Trophoblast cell (in vitro differentiated cells and primary cell): ENCODE measurements around the gene NECTIN2.
A peak's percentile ranks its signal among the peaks of the same experiment; 100 is the strongest.

Source experiments
- DNase-seq, 2 donors: peaks; one replicate each; pipeline ENCODE4 v3.0.0-alpha.2; 2016
- H2AFZ ChIP-seq: 2 replicates; pipeline ENCODE4 v1.6.1; 2013; ENCODE audit warnings: low read length, moderate library complexity, mild to moderate bottlenecking; ENCODE audit not compliant: insufficient read depth, poor library complexity
- H2AK5ac ChIP-seq: 2 replicates; pipeline ENCODE4 v1.6.1; 2013; ENCODE audit warnings: mild to moderate bottlenecking, low read length
- H2BK120ac ChIP-seq: 2 replicates; pipeline ENCODE4 v1.6.1; 2013; ENCODE audit warnings: low read length, mild to moderate bottlenecking, moderate library complexity; ENCODE audit not compliant: insufficient read depth, poor library complexity
- H2BK12ac ChIP-seq: 2 replicates; pipeline ENCODE4 v1.6.1; 2013; ENCODE audit warnings: mild to moderate bottlenecking, low read length, moderate library complexity
- H2BK5ac ChIP-seq: 2 replicates; pipeline ENCODE4 v1.6.1; 2013; ENCODE audit warnings: low read length, low read depth, moderate library complexity, mild to moderate bottlenecking; ENCODE audit not compliant: poor library complexity
- H3K14ac ChIP-seq: 2 replicates; pipeline ENCODE4 v1.6.1; 2013; ENCODE audit warnings: mild to moderate bottlenecking, low read length
- H3K18ac ChIP-seq: 2 replicates; pipeline ENCODE4 v1.6.1; 2013; ENCODE audit warnings: mild to moderate bottlenecking, low read length
- H3K23ac ChIP-seq: 2 replicates; pipeline ENCODE4 v1.6.1; 2013; ENCODE audit warnings: low read length
- H3K27ac ChIP-seq: 2 replicates; pipeline ENCODE4 v1.5.1; 2013; ENCODE audit warnings: low read depth, mild to moderate bottlenecking, inconsistent platforms, low read length, moderate library complexity
- H3K27me3 ChIP-seq: 2 replicates; pipeline ENCODE4 v1.6.1; 2013; ENCODE audit warnings: inconsistent platforms, mild to moderate bottlenecking, low read length, moderate library complexity; ENCODE audit not compliant: insufficient read depth
- H3K36me3 ChIP-seq, 2 experiments: 1 replicate in 1 of 2; 2 replicates in 1 of 2; pipeline ENCODE4 v1.6.1; 2013; ENCODE audit warnings: low read length in 2 of 2, mild to moderate bottlenecking in 2 of 2, moderate library complexity in 1 of 2; ENCODE audit not compliant: insufficient read depth in 2 of 2, control insufficient read depth in 1 of 2
- H3K4ac ChIP-seq: 2 replicates; pipeline ENCODE4 v1.6.1; 2013; ENCODE audit warnings: low read depth, mild to moderate bottlenecking, low read length, moderate library complexity
- H3K4me1 ChIP-seq, 2 experiments: 1 replicate in 1 of 2; 2 replicates in 1 of 2; pipeline ENCODE4 v1.6.1; 2013; ENCODE audit warnings: low read length in 2 of 2, mild to moderate bottlenecking in 2 of 2, moderate library complexity in 1 of 2; ENCODE audit not compliant: insufficient read depth in 2 of 2, control insufficient read depth in 1 of 2
- H3K4me2 ChIP-seq: 2 replicates; pipeline ENCODE4 v1.6.1; 2013; ENCODE audit warnings: inconsistent platforms, mild to moderate bottlenecking, low read length, moderate library complexity
- H3K4me3 ChIP-seq: 2 replicates; pipeline ENCODE4 v1.5.1; 2013; ENCODE audit warnings: mild to moderate bottlenecking, low read depth, low read length, inconsistent platforms
- H3K79me1 ChIP-seq: one replicate; pipeline ENCODE4 v1.6.1; 2013; ENCODE audit warnings: low read length
- H3K79me2 ChIP-seq: 2 replicates; pipeline ENCODE4 v1.6.1; 2013; ENCODE audit warnings: low read length, mild to moderate bottlenecking; ENCODE audit not compliant: control insufficient read depth, insufficient read depth, poor library complexity
- H3K9ac ChIP-seq: 2 replicates; pipeline ENCODE4 v1.6.1; 2013; ENCODE audit warnings: mild to moderate bottlenecking, low read length
- H3K9me3 ChIP-seq: 2 replicates; pipeline ENCODE4 v1.6.1; 2013; ENCODE audit warnings: low read depth, mild to moderate bottlenecking, control low read depth, inconsistent platforms, low read length; ENCODE audit not compliant: insufficient read depth
- H4K12ac ChIP-seq: 2 replicates; pipeline ENCODE4 v1.6.1; 2013; ENCODE audit warnings: low read depth, mild to moderate bottlenecking, low read length, moderate library complexity
- H4K8ac ChIP-seq: 2 replicates; pipeline ENCODE4 v1.6.1; 2013; ENCODE audit warnings: low read depth, mild to moderate bottlenecking, low read length, moderate library complexity
- H4K91ac ChIP-seq: one replicate; pipeline ENCODE4 v1.6.1; 2013; ENCODE audit warnings: low read depth, mild to moderate bottlenecking, low read length, moderate library complexity
- WGBS: extraction: QIAGEN DNeasy Blood & Tissue Kit; methylation state at CpG from one replicate; pipeline ENCODE4 v1.1.7; 2013; ENCODE audit warnings: missing lambda C conversion rate; ENCODE audit not compliant: insufficient read length, insufficient coverage; ENCODE audit errors: extremely low coverage; 5-methylcytosine and 5-hydroxymethylcytosine counted together

NECTIN2 gene

DNA sequence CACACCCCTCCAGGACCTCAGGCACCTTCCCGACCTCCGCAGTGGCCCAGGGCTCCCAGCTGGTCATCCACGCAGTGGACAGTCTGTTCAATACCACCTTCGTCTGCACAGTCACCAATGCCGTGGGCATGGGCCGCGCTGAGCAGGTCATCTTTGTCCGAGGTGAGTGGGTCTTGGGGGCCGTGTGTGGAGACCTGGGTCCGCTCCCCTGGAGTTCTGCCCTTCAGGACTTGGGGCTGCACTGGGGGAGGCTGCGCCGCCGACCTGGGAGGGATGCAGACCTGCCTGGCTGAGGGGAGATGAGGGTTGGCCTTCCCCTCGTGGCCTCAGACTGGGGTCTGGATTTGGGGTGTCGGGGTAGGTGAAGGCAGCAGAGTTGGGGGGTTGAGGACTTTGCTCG lies 28.2 kb downstream of the NECTIN2 start:
- Histone ChIP-seq H3K9me3 (peaks cover 2% of the 10 kb centered on the region), H3K4me3 (no peak overlapping the region), H3K36me3 (peaks cover 75 to 77% of the 10 kb centered on the region in 2 experiments), H2BK5ac (peak overlapping the region; percentile 72), H4K12ac (no peak overlapping the region), H2BK12ac (peak overlapping the region; percentile 3), H3K79me2 (peaks cover 8% of the 10 kb centered on the region), H3K4ac (peak overlapping the region; percentile 22), H3K9ac (no peak overlapping the region), H4K91ac (peak overlapping the region; percentile 47), H2BK120ac (peak overlapping the region; percentile 57), H3K18ac (peak overlapping the region; percentile 36), H2AFZ (no peak overlapping the region), H3K27me3 (no peaks in the 10 kb centered on the region), H3K14ac (peak overlapping the region; percentile 7), H3K79me1 (peaks cover 26% of the 10 kb centered on the region), H3K4me1 (peaks cover 51 to 56% of the 10 kb centered on the region in 2 experiments), H4K8ac (no peak overlapping the region), H3K4me2 (no peak overlapping the region), H3K27ac (peak overlapping the region; percentile 86), H2AK5ac (peak overlapping the region; percentile 61), H3K23ac (no peak overlapping the region)
- no peak for DNase-seq
- WGBS, result no CpG with 5 or more reads among the region's 16 CpGs

DNA sequence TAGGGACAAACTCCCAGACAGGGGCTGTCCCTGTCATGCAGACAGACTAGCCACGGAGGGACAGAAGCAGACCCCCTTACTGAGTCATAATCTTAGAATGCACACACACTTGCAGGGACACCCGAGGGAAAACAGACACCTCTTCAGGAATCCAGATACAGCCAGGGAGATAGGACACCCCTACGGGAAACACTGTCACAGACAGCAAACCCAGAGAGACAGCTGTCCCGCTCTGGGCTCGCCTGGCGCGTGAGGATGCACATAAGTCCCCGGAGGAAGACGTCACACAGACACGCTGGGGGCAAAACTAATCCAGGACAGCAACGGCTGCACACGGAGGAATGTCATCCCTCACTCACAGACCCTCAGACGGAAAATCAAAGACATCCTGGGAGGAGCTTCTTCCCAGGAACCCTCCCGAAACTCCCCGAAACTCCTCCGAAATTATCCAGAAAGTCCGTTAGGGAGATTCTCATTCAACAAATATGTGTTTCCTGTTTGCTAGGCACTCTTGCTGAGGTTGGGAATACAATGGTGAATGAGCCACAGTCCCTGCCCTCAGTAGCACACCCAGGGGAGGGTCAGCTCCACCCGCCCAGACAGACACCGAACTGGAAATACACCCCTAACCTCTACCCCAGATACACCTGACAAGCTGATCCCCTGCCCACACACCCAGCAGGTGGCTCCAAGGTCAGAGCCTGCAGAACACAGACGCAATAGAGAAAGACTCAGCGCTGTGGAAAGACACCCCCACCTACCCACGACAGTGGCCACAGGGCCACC lies 29.8 kb downstream of the NECTIN2 start:
- Histone ChIP-seq H3K79me1 (peaks cover 31% of the 10 kb centered on the region), H3K9me3 (peaks cover 2% of the 10 kb centered on the region), H3K14ac (peak overlapping the region; percentile 54), H4K8ac (peak overlapping the region; percentile 17), H2AFZ (no peak overlapping the region), H3K9ac (no peak overlapping the region), H3K79me2 (peaks cover 8% of the 10 kb centered on the region), H3K4me3 (no peak overlapping the region), H3K27ac (peak overlapping the region; percentile 86), H4K91ac (peak overlapping the region; percentile 51), H2BK5ac (peak overlapping the region; percentile 51), H4K12ac (no peak overlapping the region), H3K4ac (no peak overlapping the region), H3K23ac (no peak overlapping the region), H2BK120ac (peak overlapping the region; percentile 29), H2BK12ac (peak overlapping the region; percentile 37), H2AK5ac (no peak overlapping the region), H3K27me3 (no peaks in the 10 kb centered on the region), H3K36me3 (peaks cover 76 to 78% of the 10 kb centered on the region in 2 experiments), H3K18ac (peak overlapping the region; percentile 63), H3K4me2 (peak overlapping the region; percentile 39), H3K4me1 (peaks cover 57 to 66% of the 10 kb centered on the region in 2 experiments)
- no CpG with 5 or more reads among the region's 22 CpGs for WGBS
- DNase-seq, result no peak

DNA sequence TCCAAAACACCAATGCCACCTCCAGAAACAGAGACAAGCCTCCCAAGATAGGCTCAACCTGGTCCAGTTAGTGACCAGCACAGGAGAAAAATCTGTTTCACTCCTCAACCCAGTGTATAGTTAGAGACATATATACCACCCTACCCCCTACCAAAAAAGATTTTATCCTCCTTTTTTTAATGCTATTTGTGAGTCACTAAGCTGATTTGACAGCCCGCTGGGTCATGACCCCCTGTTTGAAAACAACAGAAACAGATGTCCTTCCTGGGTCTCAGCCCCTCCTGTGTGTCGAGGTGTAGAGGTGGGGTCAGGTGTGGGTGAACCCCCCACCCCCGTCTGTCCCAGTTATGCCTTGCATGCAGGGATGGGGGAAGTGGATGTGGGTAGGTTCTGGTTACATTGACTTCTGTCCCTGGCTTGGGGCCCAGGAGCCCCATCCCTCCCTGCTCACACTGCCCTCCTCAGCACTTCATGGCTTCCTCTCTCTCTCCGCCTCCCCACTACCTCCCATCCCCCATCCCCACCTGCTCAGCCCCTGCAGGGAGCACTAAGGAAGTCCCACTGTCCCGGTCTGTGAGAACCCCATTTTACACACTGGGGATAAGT lies 30.9 kb downstream of the NECTIN2 start:
- WGBS, result no CpG with 5 or more reads among the region's 5 CpGs
- no peak overlapping the region for H2AFZ ChIP-seq
- peaks cover 69 to 71% of the 10 kb centered on the region in 2 experiments for H3K36me3 ChIP-seq
- no peak overlapping the region for H4K12ac ChIP-seq
- peak overlapping the region; percentile 37 for H3K14ac ChIP-seq
- H4K8ac ChIP-seq, result no peak overlapping the region
- H3K79me1 ChIP-seq, result peaks cover 31% of the 10 kb centered on the region
- no peak overlapping the region for H3K4ac ChIP-seq
- peaks cover 61 to 72% of the 10 kb centered on the region in 2 experiments for H3K4me1 ChIP-seq
- no peaks in the 10 kb centered on the region for H3K27me3 ChIP-seq
- H3K79me2 ChIP-seq, result peaks cover 8% of the 10 kb centered on the region
- H2BK120ac ChIP-seq, result no peak overlapping the region
- H2BK12ac ChIP-seq, result peak overlapping the region; percentile 6
- H2AK5ac ChIP-seq, result peak overlapping the region; percentile 49
- no peak overlapping the region for H3K4me2 ChIP-seq
- peak overlapping the region; percentile 86 for H3K27ac ChIP-seq
- H3K4me3 ChIP-seq, result no peak overlapping the region
- peaks cover 2% of the 10 kb centered on the region for H3K9me3 ChIP-seq
- no peak overlapping the region for H3K23ac ChIP-seq
- no peak overlapping the region for H3K9ac ChIP-seq
- H4K91ac ChIP-seq, result peak overlapping the region; percentile 24
- DNase-seq, result no peak
- H3K18ac ChIP-seq, result peak overlapping the region; percentile 56
- H2BK5ac ChIP-seq, result peak overlapping the region; percentile 51

DNA sequence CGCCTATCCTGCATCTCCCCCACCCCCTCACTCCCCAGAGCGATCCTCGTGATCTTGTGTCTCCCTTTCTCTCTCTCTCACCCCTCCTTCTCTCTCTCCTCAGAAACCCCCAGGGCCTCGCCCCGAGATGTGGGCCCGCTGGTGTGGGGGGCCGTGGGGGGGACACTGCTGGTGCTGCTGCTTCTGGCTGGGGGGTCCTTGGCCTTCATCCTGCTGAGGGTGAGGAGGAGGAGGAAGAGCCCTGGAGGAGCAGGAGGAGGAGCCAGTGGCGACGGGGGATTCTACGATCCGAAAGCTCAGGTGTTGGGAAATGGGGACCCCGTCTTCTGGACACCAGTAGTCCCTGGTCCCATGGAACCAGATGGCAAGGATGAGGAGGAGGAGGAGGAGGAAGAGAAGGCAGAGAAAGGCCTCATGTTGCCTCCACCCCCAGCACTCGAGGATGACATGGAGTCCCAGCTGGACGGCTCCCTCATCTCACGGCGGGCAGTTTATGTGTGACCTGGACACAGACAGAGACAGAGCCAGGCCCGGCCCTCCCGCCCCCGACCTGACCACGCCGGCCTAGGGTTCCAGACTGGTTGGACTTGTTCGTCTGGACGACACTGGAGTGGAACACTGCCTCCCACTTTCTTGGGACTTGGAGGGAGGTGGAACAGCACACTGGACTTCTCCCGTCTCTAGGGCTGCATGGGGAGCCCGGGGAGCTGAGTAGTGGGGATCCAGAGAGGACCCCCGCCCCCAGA lies 32.2 kb downstream of the NECTIN2 start:
- peak overlapping the region; percentile 8 for H2AK5ac ChIP-seq
- H3K4me2 ChIP-seq, result peak overlapping the region; percentile 27
- H2BK5ac ChIP-seq, result peak overlapping the region; percentile 60
- H3K36me3 ChIP-seq, result peaks cover 65 to 66% of the 10 kb centered on the region in 2 experiments
- H3K18ac ChIP-seq, result peak overlapping the region; percentile 90
- H2BK12ac ChIP-seq, result peak overlapping the region; percentile 58
- no peak overlapping the region for H3K23ac ChIP-seq
- H3K79me1 ChIP-seq, result peaks cover 31% of the 10 kb centered on the region
- H4K12ac ChIP-seq, result peak overlapping the region; percentile 3
- H2AFZ ChIP-seq, result no peak overlapping the region
- H3K14ac ChIP-seq, result peak overlapping the region; percentile 71
- peak overlapping the region; percentile 46 for H4K8ac ChIP-seq
- H3K27ac ChIP-seq, result peak overlapping the region; percentile 76
- no peaks in the 10 kb centered on the region for H3K9me3 ChIP-seq
- H3K27me3 ChIP-seq, result no peaks in the 10 kb centered on the region
- H2BK120ac ChIP-seq, result peak overlapping the region; percentile 85
- peaks cover 63 to 74% of the 10 kb centered on the region in 2 experiments for H3K4me1 ChIP-seq
- peak overlapping the region; percentile 77 for H3K4ac ChIP-seq
- peak; percentile 51 to 56 for DNase-seq
- no peak overlapping the region for H3K4me3 ChIP-seq
- H3K79me2 ChIP-seq, result peaks cover 8% of the 10 kb centered on the region
- peak overlapping the region; percentile 88 for H4K91ac ChIP-seq
- WGBS, result no CpG with 5 or more reads among the region's 26 CpGs
- H3K9ac ChIP-seq, result no peak overlapping the region
